Cerebellar cortex (tissue), 1 donor: ENCODE data around the gene AIMP1.
A peak's percentile ranks its signal among the peaks of the same experiment; 100 is the strongest.
"Not testable (repeated sequence)": the region's sequence is repeated elsewhere in the genome, so short reads cannot be mapped to it uniquely, and the experiment has no call there.

Source experiments
- DNase-seq: peaks from one replicate; pipeline ENCODE4 v3.0.0-alpha.2; 2015; ENCODE audit warnings: low spot score

Gene AIMP1

GRCh38 chr4:106351016-106351415 is 34.7 kb downstream of the AIMP1 start:
- no peak for DNase-seq

- DNase-seq, result no peak
These were observed 37.4 kb downstream of the AIMP1 start for GRCh38 chr4:106353786-106354185.

GRCh38 chr4:106355193-106355592 is 38.8 kb downstream of the AIMP1 start:
- no peak for DNase-seq

GRCh38 chr4:106358899-106359298 is 42.5 kb downstream of the AIMP1 start:
- DNase-seq, result no peak

GRCh38 chr4:106362086-106362825 is 45.9 kb downstream of the AIMP1 start:
- DNase-seq, result no peak

- DNase-seq, result no peak
These were observed 47.9 kb downstream of the AIMP1 start for GRCh38 chr4:106364282-106364681.

GRCh38 chr4:106365613-106366012 is 49.3 kb downstream of the AIMP1 start:
- DNase-seq, result no peak

GRCh38 chr4:106366026-106366425 is 49.7 kb downstream of the AIMP1 start:
- DNase-seq, result no peak

- DNase-seq, result no peak
These were observed 50.7 kb downstream of the AIMP1 start for GRCh38 chr4:106367072-106367471.

- DNase-seq, result no peak
These were observed 52.3 kb downstream of the AIMP1 start, which contains the start of gene GIMD1 for GRCh38 chr4:106368678-106369077. GIMD1 (minus strand) TSS chr4:106368778; CDS start chr4:106367435, 1,343 bp downstream.

- DNase-seq, result peak; percentile 58
These were observed 53.2 kb downstream of the AIMP1 start for GRCh38 chr4:106369456-106370060.

GRCh38 chr4:106370214-106370613 is 53.9 kb downstream of the AIMP1 start:
- no peak for DNase-seq

GRCh38 chr4:106371161-106371560 is 54.8 kb downstream of the AIMP1 start:
- DNase-seq, result no peak

GRCh38 chr4:106373026-106373425 is 56.7 kb downstream of the AIMP1 start:
- no peak for DNase-seq

- DNase-seq, result no peak
These were observed 63.8 kb downstream of the AIMP1 start for GRCh38 chr4:106380179-106380578.

GRCh38 chr4:106384878-106385277 is 68.5 kb downstream of the AIMP1 start:
- no peak for DNase-seq

GRCh38 chr4:106385853-106386393 is 69.6 kb downstream of the AIMP1 start:
- DNase-seq, result no peak

GRCh38 chr4:106395582-106395981 is 79.2 kb downstream of the AIMP1 start:
- DNase-seq, result no peak

- not testable (repeated sequence) for DNase-seq
These were observed 82.5 kb downstream of the AIMP1 start for GRCh38 chr4:106398898-106399297.
